NCI-H1417 treated with DMSO at 0.1 percent for 48 hours (cell line): Measurements from ENCODE around the gene BLVRB.
"Not testable (repeated sequence)": the region's sequence is repeated elsewhere in the genome, so short reads cannot be mapped to it uniquely, and the experiment has no call there.

ENCODE experiments used
- DNase-seq: peaks from one replicate; lab custom pipeline; 2025; lab: John Stamatoyannopoulos, UW

The BLVRB gene

DNA sequence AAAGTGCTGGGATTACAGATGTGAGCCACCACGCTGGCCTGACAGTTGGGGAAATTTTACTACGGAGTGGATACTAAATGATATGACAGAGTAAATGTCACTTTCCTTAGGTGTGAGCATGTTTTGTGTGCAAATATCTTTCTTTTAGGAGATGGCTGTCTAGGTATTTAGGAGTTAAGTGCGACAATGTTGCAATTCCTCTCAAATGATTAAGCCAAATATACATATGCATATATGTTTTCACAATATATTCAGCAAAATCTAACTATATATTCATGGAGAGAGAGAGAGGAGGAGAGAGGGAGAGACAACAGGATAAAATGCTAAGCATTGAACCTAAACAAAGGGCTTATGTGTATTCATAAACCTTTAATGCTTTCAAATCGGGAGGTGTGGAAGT is 16.0 kb downstream of the BLVRB start:
- no peak for DNase-seq

- DNase-seq: no peak
Observed at GRCh38 chr19:40446263-40446784, 19.2 kb downstream of the BLVRB start.

GRCh38 chr19:40445780-40446262 is 19.7 kb downstream of the BLVRB start:
- DNase-seq: no peak

DNA sequence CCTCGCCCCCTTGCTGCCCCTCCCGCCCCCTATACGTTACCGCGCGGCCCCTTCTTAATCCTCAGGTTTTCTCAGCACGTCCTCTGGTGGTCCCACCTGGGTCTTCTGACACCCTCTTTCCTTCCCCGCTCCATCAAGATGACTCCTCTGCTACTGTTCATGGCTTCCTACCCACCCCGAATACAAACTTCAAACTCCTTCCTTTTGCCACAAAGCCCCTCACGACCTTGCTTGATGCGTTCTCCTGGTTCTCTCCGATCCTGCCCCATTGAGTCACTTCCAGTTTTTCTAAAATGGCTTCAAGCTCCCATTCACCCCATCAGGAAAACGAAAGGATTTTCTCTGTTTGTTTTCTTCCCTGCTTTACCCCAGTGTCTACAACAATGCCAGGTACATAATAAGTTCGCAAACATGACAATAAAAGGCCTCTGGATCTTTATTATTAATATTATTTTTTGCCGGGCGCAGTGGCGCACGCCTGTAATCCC is 20.7 kb downstream of the BLVRB start:
- DNase-seq: no peak

DNA sequence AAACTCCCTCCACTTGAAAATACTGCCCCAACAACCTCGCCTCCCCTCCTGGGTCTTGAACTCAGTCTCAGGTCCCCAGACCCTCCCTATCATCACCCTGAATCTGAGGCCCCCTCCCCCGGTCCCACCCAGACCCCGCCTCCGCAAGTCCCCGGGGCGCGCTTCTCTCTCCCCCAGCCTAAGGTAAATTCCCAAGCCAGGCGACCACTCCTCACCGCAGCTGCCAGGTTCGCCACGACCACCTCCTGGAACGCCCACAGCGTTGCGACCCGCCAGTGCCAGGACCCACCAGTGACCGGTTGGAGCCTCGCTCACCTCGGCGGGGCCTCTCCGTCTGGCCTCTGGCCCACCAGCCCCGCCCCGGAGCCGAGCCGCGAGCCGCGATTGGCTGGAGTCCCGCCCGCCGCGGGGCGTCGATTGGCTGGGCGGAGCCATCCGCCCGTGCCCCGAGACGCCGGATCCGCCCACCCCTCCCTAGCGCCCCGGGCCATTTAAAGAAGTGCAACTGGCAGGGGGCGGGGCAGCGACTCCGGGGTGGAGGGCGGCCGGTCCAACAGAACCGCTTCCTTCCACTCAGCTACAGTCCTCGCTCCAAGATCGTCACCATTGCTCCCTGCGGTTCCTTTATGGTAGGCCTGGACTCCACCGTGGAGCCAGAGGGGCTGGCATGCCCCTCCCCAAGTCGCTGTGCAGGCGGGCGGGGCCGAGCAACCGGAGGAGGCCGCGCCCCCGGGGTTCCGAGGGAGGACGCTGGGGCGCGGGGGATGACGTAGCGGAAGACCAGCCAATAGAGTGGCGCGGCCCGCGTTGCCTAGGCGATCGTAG is 21.3 kb downstream of the BLVRB start, which contains the start of gene SERTAD3:
SERTAD3 (minus strand) TSS at position 336 of the 825 bp plus-strand sequence. CDS start 2,255 bp downstream, outside the sequence.
- peak; percentile 86 for DNase-seq

DNA sequence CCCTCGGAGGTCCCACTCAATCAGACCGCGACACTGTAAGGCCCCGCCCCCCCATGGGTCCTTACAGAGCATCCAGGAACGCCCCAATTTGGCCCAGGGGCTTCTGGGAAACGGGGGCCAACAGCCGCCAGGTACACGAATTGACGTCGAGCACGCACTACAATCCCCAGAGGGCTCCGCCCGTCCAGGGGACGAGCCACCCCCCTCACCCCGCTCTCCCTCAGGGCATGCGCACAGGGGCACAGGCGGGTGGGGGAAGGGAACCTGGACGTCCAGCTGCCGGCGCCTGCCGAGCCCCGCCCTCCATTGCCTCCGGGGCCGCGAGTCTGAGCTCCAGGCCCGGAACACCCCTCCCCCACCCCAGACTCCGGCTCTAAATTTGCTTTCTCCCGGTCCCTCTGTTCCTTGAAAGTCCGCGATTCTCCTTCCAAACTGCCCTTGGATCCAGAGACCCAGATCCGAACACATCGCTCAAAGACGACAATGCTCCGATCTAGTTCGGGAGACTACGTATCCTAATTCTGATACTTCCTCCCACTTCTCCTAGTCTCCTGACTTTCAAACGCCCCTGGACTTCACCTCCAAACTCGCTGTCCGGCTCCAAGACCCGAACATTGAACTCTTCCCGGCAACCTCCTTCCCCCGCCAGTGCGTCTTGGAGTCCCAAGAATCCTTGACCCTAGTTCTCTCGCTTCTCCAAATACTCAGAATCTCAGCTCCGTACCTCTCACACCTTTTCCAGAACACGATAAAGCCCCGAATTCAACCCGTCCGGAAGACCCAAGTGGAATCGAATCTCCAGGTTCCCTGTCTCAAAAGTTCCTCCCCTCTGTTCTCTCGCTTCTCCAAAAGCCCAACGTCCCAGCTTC is 22.2 kb downstream of the BLVRB start:
- DNase-seq: peak; percentile 84

DNA sequence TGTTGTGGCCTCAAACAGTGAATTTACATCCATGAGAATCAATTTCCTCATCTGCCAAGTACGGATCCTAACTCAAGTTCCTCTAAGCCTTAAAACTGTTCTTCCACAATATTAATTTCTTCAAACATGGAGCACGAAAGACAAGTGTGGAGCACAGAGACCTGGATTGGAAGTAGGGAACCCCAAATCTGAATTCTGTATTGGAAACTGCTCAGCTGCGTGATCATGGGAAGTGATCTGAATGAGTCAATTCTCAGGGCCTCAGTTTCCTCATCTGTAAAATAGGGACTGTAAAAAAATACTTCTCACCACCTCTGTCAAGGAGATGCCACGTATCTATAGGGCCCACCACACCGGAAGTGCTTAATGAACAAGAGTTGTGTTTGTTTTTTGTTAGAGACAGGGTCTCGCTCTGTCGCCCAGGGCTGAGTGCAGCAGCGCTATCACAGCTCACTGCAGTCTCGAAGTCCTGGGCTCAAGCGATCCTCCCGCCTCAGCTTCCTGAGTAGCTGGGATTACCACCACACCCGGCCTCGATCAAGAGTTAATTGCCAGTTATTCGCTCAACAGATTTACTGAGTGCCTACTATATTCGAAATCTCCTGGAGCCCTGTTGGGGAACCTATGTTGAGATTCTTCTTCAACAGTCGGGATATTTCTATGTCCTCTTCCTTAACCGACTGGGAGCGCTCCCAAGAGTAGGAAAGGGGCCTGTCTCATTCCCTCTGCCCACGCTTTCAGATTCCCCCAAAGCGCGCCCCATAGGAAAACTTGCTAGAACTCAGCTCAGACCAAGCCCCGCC is 23.0 kb downstream of the BLVRB start:
- no peak for DNase-seq

- DNase-seq: no peak
Observed at GRCh38 chr19:40441719-40442253, 23.8 kb downstream of the BLVRB start.

DNA sequence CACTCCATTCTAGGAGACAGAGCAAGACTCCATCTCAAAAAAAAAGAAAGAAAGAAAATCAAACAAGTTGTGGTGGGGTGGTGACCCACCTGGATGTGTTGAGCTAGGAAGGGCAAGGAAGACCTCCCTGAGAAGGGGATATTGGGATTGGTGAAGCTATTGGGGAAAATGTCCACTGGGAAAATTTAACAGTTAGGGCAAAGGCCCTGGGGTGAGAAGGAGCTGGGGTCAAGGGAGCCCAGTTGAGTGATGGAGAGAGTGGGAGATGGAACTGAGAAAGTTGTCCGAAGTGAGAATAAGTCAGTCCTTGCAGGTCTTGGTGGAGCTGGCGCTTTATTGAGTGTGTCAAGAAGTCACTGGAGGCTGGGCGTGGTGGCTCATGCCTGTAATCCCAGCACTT is 27.3 kb downstream of the BLVRB start:
- no peak for DNase-seq

DNA sequence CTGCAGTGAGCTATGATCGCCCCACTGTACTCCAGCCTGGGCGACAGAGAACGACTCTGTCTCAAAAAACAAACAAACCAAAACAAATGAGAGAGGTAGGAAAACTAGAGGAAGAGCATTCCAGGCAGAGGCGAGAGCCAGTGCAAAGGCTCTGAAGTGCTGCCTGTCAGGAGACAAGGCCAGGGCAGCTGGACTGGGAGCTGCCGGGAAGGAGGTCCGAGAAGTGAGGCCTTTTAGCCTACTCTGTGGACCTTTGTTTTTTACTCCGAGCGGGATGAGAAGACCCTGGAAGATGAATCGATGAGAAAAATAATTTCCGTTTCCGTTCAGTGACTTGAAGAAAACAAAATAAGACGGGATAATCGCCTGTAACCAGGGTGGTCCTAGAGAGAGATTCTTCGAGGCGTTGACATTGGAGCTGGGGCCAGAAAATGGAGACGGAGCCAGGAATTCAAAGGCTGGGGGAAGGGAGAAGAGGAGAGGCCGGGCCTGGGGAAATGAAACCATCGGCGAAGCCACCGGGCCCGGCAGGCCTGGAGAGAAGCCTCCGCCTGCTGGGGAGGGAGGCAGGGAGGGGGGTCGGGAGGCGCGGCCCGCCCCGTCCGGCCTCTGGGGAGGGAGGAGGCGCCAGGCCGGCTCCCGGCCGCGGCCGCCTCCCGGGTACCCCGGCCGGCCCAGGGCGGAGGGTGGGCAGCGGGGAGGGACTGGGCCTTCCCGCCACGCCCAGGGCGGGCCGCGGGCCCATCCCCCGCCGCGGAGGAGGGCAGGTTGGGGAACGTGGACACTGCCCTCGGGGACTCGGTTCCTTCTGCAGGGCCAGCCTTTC is 31.9 kb downstream of the BLVRB start:
- peak; percentile 3 for DNase-seq

DNA sequence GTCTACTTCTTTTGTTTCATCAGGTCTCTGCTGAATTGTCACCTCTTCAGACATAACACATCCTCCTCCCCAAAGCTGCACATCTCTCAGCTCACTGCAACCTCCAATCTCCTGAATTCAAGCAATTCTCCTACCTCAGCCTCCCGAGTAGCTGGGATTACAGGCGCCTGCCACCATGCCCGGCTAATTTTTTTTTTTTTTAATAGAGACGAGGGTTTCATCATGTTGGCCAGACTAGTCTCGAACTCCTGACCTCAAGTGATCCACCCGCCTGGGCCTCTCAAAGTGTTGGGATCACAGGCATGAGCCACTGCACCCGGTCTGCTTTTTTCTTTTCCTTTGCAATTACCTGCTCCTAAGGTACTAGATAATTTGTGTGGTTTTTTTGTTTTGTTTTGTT is 32.8 kb downstream of the BLVRB start:
- DNase-seq: not testable (repeated sequence)

DNA sequence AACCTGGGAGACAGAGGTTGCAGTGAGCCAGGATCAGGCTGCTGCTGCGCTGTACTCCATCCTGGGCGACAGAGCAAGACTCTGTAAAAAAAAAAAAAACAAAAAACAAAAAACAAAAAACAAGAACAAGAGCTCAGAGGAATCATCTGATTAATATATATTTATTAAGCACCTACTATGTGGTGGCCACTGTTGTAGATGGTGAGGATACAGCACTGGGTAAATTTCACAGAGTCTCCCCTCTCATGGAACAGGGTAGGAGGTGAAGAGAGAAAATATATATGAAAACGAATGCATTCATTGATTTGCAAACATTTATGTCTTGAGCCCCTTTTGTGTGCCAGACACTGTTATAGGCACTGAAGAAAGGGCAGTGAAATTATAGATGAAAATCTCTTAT is 33.8 kb downstream of the BLVRB start:
- DNase-seq: no peak

DNA sequence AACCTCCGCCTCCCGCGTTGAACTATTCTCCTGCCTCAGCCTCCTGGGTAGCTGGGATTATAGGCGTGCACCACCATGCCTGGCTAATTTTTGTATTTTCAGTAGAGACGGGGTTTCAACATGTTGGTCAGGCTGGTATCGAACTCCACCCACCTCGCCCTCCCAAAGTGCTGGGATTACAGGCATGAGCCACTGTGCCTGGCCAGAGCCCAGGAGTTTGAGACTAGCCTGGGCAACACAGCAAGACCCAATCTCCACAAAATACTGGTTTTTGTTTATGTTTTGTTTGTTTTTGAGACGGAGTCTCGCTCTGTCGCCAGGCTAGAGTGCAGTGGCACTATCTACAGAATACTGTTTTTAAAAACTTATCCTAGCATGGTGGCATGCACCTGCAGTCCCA is 35.3 kb downstream of the BLVRB start:
- DNase-seq: not testable (repeated sequence)

GRCh38 chr19:40428197-40428596 is 37.3 kb downstream of the BLVRB start:
- DNase-seq: not testable (repeated sequence)

DNA sequence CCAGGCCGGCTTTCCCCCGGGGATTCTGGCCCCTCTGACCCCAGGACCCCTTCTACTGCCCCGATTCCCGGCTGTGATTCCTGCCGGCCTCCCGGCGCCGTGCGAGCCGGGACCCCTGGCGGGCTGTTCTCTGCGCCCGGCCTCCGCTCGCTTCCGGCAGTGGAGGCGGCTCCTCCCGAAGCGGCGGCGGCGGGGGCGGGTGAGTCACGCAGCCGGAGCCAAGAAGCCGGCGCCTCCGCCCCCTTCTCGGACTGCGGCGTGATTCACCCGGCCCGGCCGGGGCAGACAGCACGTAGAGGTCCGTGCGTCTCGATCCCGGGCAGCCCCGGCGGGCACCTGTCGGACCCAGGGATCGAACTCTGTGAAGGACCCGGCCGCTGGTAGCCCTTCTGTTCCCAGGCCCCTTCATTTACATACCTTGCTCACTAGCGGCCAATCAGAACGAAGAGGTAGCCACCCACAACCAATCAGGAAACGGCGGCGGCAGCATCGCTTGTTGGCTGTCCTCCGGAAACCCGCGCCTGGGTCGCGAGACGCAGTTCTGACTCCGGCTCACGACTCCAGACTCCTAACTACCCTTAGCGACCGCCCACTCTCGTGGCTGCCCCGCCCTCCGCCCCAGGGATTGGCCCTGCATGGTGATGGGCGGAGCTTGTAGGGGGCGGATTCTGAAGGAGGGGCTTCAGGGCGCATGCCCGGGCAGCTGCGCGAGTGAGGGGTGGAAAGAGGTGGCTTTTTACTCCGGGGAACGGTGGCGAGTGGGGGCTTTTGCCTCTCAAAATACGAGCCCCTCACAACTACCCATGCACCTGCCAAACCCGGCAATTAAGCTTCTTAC is 39.9 kb downstream of the BLVRB start, which contains the start of gene SERTAD1:
SERTAD1 (minus strand) TSS at position 543 of the 838 bp plus-strand sequence. CDS start 2,446 bp downstream, outside the sequence.
- DNase-seq: peak; percentile 93

DNA sequence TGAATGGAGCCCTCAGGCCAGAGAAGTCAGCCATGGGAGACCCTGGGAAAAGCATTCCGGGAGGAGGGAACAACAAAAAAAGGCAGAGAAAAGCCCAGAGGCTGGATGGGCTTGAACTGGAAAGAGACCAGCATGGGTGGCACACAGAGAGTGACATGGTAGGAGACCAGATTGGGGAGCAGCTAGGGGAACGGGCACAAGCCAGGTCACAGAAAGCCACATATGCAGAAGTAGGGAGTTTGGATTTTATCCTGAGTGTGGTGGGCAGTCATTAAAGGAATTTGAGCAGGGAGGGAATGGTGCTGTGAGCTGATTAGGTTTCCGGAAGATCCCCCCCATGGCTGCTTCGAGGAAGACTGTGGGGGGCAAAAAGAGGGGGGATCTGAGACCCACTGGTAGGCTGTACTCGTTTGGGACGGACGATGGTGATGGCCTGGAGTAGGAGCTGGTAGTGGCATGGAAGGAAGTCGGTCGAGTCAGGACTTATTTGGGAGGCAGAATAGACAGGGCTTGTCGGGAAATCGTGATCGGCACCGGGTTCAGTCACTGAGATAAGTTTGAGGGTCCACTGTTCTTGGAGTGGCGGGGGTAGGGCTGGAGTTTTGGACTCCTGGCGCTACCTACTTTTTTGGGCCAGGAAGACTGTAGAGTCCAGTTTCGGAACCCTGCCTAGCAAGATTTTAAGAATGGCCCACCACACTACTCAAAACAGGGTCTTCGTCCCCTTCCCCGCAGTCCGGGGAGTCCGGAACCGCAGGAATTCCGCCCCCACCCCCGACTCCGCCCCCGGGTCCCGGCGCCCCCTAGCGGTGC is 40.7 kb downstream of the BLVRB start:
- DNase-seq: no peak

- DNase-seq: no peak
Observed at GRCh38 chr19:40423938-40424337, 41.6 kb downstream of the BLVRB start.
